Liver (tissue), 3 donors: Measurements from ENCODE around the gene KLHL15.

Experiments
- CTCF ChIP-seq: fragments of 150-350 bp; IDR thresholded peaks from 2 replicates; pipeline ENCODE4 v1.5.1; 2017; ENCODE audit warnings: improper control_type of control experiment, low read depth, low read length; ENCODE audit not compliant: missing input control
- EGR1 ChIP-seq, 2 donors: IDR thresholded peaks; 2 replicates each; pipeline ENCODE4 v1.6.1; 2016 to 2018; ENCODE audit warnings: antibody characterized with exemption in 2 of 2, low read depth in 2 of 2
- donor health status: healthy.
- donor health status: healthy.

GRCh38 chrX:24026432-24026831, 554 bp downstream of the KLHL15 start:
- TF ChIP-seq CTCF (no peak), EGR1 (IDR thresholded peaks at IDR 0.05; ENCODE audit: low read depth in 2 of 2) (no peak)
